HL-60 (cell line): ENCODE measurements around the gene APC2.

Experiments
- DNase-seq, 2 experiments: peaks; one replicate each; pipeline ENCODE4 v3.0.0-alpha.2; 2010 to 2020; ENCODE audit warnings: low read depth in 1 of 2, low spot score in 1 of 2
- H3K27ac ChIP-seq: fragments of 250-450 bp; sonication (Bioruptor Pico); replicated peaks from 2 replicates; pipeline ENCODE4 v1.5.1; 2020; ENCODE audit warnings: mild to moderate bottlenecking, moderate library complexity
- H3K27me3 ChIP-seq: fragments of 250-450 bp; sonication (Bioruptor Pico); 2 replicates; pipeline ENCODE4 v1.5.1; 2021; ENCODE audit warnings: mild to moderate bottlenecking, moderate library complexity; ENCODE audit not compliant: insufficient read depth, poor library complexity, severe bottlenecking
- H3K4me3 ChIP-seq: replicated peaks from 2 replicates; pipeline ENCODE4 v1.5.1; 2011; ENCODE audit warnings: mild to moderate bottlenecking, control low read depth, low read length; ENCODE audit not compliant: insufficient read depth
- GABPA ChIP-seq: IDR thresholded peaks from 2 replicates; pipeline ENCODE4 v1.6.1; 2012; ENCODE audit warnings: low read depth
- POLR2AphosphoS5 ChIP-seq: IDR thresholded peaks from 2 replicates; pipeline ENCODE4 v1.6.1; 2012; ENCODE audit warnings: low read depth
- SPI1 ChIP-seq: IDR thresholded peaks from 2 replicates; pipeline ENCODE4 v1.6.1; 2012; ENCODE audit warnings: low read depth, mild to moderate bottlenecking, borderline replicate concordance
- TF ChIP-seq, protein P1 (sequence below): IDR thresholded peaks from one replicate; pipeline ENCODE4 v1.5.1; 2011; ENCODE audit warnings: low read length, control low read depth, inconsistent platforms; ENCODE audit not compliant: insufficient read depth
- TF ChIP-seq, protein P2 (sequence below): IDR thresholded peaks from 2 replicates; pipeline ENCODE4 v1.6.1; 2012; ENCODE audit warnings: low read depth; ENCODE audit not compliant: insufficient replicate concordance

Gene APC2

GRCh38 chr19:1505012-1505411, 55.1 kb downstream of the APC2 start:
- Histone ChIP-seq H3K27ac (no peak overlapping the region), H3K27me3 (peaks cover 14% of the 10 kb centered on the region), H3K4me3 (no peak overlapping the region)
- TF ChIP-seq POLR2AphosphoS5 (no peak), SPI1 (no peak), GABPA (no peak)
- TF ChIP-seq, protein P1, sequence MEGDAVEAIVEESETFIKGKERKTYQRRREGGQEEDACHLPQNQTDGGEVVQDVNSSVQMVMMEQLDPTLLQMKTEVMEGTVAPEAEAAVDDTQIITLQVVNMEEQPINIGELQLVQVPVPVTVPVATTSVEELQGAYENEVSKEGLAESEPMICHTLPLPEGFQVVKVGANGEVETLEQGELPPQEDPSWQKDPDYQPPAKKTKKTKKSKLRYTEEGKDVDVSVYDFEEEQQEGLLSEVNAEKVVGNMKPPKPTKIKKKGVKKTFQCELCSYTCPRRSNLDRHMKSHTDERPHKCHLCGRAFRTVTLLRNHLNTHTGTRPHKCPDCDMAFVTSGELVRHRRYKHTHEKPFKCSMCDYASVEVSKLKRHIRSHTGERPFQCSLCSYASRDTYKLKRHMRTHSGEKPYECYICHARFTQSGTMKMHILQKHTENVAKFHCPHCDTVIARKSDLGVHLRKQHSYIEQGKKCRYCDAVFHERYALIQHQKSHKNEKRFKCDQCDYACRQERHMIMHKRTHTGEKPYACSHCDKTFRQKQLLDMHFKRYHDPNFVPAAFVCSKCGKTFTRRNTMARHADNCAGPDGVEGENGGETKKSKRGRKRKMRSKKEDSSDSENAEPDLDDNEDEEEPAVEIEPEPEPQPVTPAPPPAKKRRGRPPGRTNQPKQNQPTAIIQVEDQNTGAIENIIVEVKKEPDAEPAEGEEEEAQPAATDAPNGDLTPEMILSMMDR = no peak
- TF ChIP-seq, protein P2, sequence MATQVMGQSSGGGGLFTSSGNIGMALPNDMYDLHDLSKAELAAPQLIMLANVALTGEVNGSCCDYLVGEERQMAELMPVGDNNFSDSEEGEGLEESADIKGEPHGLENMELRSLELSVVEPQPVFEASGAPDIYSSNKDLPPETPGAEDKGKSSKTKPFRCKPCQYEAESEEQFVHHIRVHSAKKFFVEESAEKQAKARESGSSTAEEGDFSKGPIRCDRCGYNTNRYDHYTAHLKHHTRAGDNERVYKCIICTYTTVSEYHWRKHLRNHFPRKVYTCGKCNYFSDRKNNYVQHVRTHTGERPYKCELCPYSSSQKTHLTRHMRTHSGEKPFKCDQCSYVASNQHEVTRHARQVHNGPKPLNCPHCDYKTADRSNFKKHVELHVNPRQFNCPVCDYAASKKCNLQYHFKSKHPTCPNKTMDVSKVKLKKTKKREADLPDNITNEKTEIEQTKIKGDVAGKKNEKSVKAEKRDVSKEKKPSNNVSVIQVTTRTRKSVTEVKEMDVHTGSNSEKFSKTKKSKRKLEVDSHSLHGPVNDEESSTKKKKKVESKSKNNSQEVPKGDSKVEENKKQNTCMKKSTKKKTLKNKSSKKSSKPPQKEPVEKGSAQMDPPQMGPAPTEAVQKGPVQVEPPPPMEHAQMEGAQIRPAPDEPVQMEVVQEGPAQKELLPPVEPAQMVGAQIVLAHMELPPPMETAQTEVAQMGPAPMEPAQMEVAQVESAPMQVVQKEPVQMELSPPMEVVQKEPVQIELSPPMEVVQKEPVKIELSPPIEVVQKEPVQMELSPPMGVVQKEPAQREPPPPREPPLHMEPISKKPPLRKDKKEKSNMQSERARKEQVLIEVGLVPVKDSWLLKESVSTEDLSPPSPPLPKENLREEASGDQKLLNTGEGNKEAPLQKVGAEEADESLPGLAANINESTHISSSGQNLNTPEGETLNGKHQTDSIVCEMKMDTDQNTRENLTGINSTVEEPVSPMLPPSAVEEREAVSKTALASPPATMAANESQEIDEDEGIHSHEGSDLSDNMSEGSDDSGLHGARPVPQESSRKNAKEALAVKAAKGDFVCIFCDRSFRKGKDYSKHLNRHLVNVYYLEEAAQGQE = no peak
- no peak for DNase-seq

GRCh38 chr19:1505991-1506881, 56.3 kb downstream of the APC2 start:
- TF ChIP-seq, protein P2 = no peak
- TF ChIP-seq, protein P1 = no peak
- no peak for TF ChIP-seq POLR2AphosphoS5
- no peak for TF ChIP-seq GABPA
- TF ChIP-seq SPI1 = no peak
- no peak for DNase-seq
- H3K27me3 ChIP-seq = peaks cover 23% of the 10 kb centered on the region

GRCh38 chr19:1507192-1507660, 57.3 kb downstream of the APC2 start:
- TF ChIP-seq GABPA = no peak
- TF ChIP-seq, protein P2 = no peak
- TF ChIP-seq, protein P1 = no peak
- TF ChIP-seq SPI1 = no peak
- TF ChIP-seq POLR2AphosphoS5 = no peak
- no peak overlapping the region for H3K27ac ChIP-seq
- DNase-seq = no peak
- no peak overlapping the region for H3K4me3 ChIP-seq
- peaks cover 27% of the 10 kb centered on the region for H3K27me3 ChIP-seq

More at GRCh38 chr19:1505991-1506881, 56.3 kb downstream of the APC2 start:
- H3K27ac ChIP-seq = no peak overlapping the region
- no peak overlapping the region for H3K4me3 ChIP-seq
